Sciatic nerve (tissue), 2 donors: ENCODE measurements around the gene LCE1D. TPM values are rescaled to one million over a fixed set of nuclear protein-coding genes. Genes with fewer than 3 reads are reported as not detected.

Experiments
- ATAC-seq: fragments of 200-7000 bp; cut with Tn5 transposase; one replicate; pipeline ENCODE4 v1.9.1; 2020; ENCODE audit warnings: mild to moderate bottlenecking, moderate library complexity
- DNase-seq: peaks from one replicate; pipeline ENCODE4 v3.0.0-alpha.2; 2020; ENCODE audit warnings: low spot score
- intact Hi-C: fragments of 100-400 bp; cut with DNase I; formaldehyde crosslinking; loops from one replicate; pipeline ENCODE4 v1.14.2; 2022
- total RNA-seq: library from RNA; stranded (reverse); fragmentation: NEBNext Ultra II Directional; extraction: Animal tissue kit (Norgen Biotek cat#: 25700); gene quantifications from one replicate; pipeline ENCODE4 v1.2.1, GENCODE V29; 2021
- donor health status: DM: no; HTN: no; CAD: no.
- donor health status: DM: no; HTN: no; CAD: no.

LCE1D gene
- total RNA-seq, 1 donor from 2014 or later: not detected

GRCh38 chr1:152806576-152806975 lies 10.1 kb downstream of the LCE1D start, which contains the start of gene LCE1C:
Gene LCE1C, minus strand, starts transcription at chr1:152806651. Its CDS starts 1,173 bp downstream, at chr1:152805478.
- ATAC-seq: no peak
- no peak for DNase-seq
- intact Hi-C loops: no loop called here

- no peak for ATAC-seq
- intact Hi-C loops: no loop called here
- no peak for DNase-seq
These were observed 14.5 kb downstream of the LCE1D start for GRCh38 chr1:152811050-152811449.

DNA sequence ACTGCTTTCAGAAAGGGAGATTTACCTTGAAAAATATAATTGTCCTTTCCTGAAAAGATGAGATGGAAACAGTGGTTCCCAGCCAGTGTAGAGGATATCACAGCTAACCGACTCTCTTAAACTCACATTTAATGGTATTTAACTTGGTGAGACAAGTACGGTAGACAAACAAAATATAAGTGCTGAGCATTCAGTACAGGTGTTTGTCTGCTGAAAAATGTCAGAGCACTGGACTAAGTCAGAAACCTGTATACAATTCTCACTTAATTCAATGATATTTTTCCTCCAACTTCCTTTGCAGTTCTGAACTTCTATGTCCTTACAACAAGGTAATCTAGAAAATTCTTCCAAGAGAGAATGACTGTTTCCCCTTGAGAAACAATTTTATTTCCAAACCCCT lies 15.2 kb downstream of the LCE1D start, which contains the start of gene LCE1B:
LCE1B (plus strand) TSS at position 301 of the 400 bp plus-strand sequence. CDS start 476 bp downstream, outside the sequence.
- DNase-seq (no peak), ATAC-seq (no peak)
- intact Hi-C loops: no loop called here

GRCh38 chr1:152817309-152817708 lies 20.8 kb downstream of the LCE1D start:
- ATAC-seq (no peak), DNase-seq (no peak)
- intact Hi-C loops: no loop called here

GRCh38 chr1:152823294-152823693 lies 26.8 kb downstream of the LCE1D start:
- intact Hi-C loops: no loop called here
- ATAC-seq (no peak), DNase-seq (no peak)

- ATAC-seq: no peak
- DNase-seq: no peak
- intact Hi-C loops: no loop called here
These were observed 28.4 kb downstream of the LCE1D start for GRCh38 chr1:152824964-152825363.

- no peak for ATAC-seq
- no peak for DNase-seq
- intact Hi-C loops: no loop called here
These were observed 30.7 kb downstream of the LCE1D start, which contains the start of gene LCE1A for GRCh38 chr1:152827173-152827572. Gene LCE1A, plus strand, starts transcription at chr1:152827473. Its CDS starts 0 bp downstream, at chr1:152827473.

DNA sequence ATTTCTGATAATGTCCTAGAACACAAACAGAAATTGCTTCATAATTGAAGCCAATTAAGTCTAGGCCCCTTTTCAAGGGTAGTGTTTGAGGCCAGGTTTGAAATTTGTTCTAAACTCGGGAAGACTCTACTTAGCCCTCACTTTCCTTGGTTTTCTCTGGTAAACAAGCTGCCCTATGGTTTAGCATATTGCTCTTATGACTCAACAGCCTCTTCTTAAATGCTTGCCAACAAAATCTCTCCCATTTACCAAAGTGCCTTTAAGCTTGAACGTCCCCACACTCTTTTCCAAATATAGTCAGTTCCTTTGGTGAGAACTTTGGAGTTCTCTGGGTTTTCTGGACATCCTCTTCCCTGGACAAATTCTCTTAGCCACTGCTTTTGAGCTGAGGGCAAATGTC lies 40.3 kb downstream of the LCE1D start:
- DNase-seq: no peak
- intact Hi-C loops: no loop called here
- ATAC-seq: no peak

- ATAC-seq (no peak), DNase-seq (no peak)
- intact Hi-C loops: no loop called here
These were observed 46.0 kb downstream of the LCE1D start, which contains the start of gene LCE6A for GRCh38 chr1:152842556-152842955. Gene LCE6A, plus strand, starts transcription at chr1:152842856. Its CDS starts 665 bp downstream, at chr1:152843521.

Other genes starting within 250 kb of the LCE1D start
- not detected for gene LCE3E, start 229.9 kb upstream of the LCE1D start, total RNA-seq
- gene LCE3D, start 216.2 kb upstream of the LCE1D start, total RNA-seq: not detected
- gene LCE3C, start 196.5 kb upstream of the LCE1D start, total RNA-seq: not detected
- not detected for gene LCE3B, start 182.9 kb upstream of the LCE1D start, total RNA-seq
- not detected for gene LCE3A, start 173.6 kb upstream of the LCE1D start, total RNA-seq
- not detected for gene LCE2D, start 133.3 kb upstream of the LCE1D start, total RNA-seq
- not detected for gene LCE2C, start 121.4 kb upstream of the LCE1D start, total RNA-seq
- not detected for gene LCE2B, start 110.6 kb upstream of the LCE1D start, total RNA-seq
- gene LCE2A, start 98.4 kb upstream of the LCE1D start, total RNA-seq: not detected
- gene LCE4A, start 88.6 kb upstream of the LCE1D start, total RNA-seq: not detected
- gene KPRP, start 38.7 kb upstream of the LCE1D start, total RNA-seq: not detected
- gene LCE1F, start 21.6 kb upstream of the LCE1D start, total RNA-seq: not detected
- gene LCE1E, start 10.5 kb upstream of the LCE1D start, total RNA-seq: not detected
- gene LCE1C, start 9.9 kb downstream of the LCE1D start, total RNA-seq: not detected
- not detected for gene LCE1B, start 15.2 kb downstream of the LCE1D start, total RNA-seq
- not detected for gene LCE1A, start 30.8 kb downstream of the LCE1D start, total RNA-seq
- gene LCE6A, start 46.1 kb downstream of the LCE1D start, total RNA-seq: not detected
- gene LCE7A, start 63.3 kb downstream of the LCE1D start, total RNA-seq: not detected
- gene SMCP, start 81.6 kb downstream of the LCE1D start, total RNA-seq: not detected
- not detected for gene IVL, start 111.8 kb downstream of the LCE1D start, total RNA-seq
- gene SPRR5, start 150.5 kb downstream of the LCE1D start, total RNA-seq: not detected
- gene SPRR4, start 173.9 kb downstream of the LCE1D start, total RNA-seq: not detected
- not detected for gene SPRR1A, start 187.4 kb downstream of the LCE1D start, total RNA-seq
- gene SPRR3, start 205.0 kb downstream of the LCE1D start, total RNA-seq: 0.45 TPM
- not detected for gene SPRR1B, start 234.5 kb downstream of the LCE1D start, total RNA-seq
- not detected for gene SPRR2D, start 244.4 kb downstream of the LCE1D start, total RNA-seq